DOHH2 (cell line): Measurements from ENCODE around the gene C19orf53.
"Not testable (repeated sequence)": the region's sequence is repeated elsewhere in the genome, so short reads cannot be mapped to it uniquely, and the experiment has no call there.

Source experiments
- H3F3A ChIP-seq: fragments of 200-600 bp; sonication (generic), shearing (Covaris generic); 2 replicates; pipeline ENCODE4 v1.6.0; 2016; ENCODE audit warnings: antibody characterized with exemption, mild to moderate bottlenecking; ENCODE audit not compliant: control insufficient read depth, insufficient read depth
- H3K27ac ChIP-seq: fragments of 200-600 bp; sonication (generic); 2 replicates; pipeline ENCODE4 v1.5.1; 2014; ENCODE audit warnings: low read depth, mild to moderate bottlenecking, low read length, moderate library complexity
- H3K27me3 ChIP-seq: fragments of 200-600 bp; sonication (generic); 2 replicates; pipeline ENCODE4 v1.6.1; 2014; ENCODE audit warnings: mild to moderate bottlenecking, low read length, mixed read lengths; ENCODE audit not compliant: control insufficient read depth
- H3K36me3 ChIP-seq: fragments of 200-600 bp; sonication (generic); 2 replicates; pipeline ENCODE4 v1.6.1; 2014; ENCODE audit warnings: mild to moderate bottlenecking, low read length, moderate library complexity, mixed read lengths; ENCODE audit not compliant: control insufficient read depth
- H3K4me1 ChIP-seq: fragments of 200-600 bp; sonication (generic); 2 replicates; pipeline ENCODE4 v1.6.1; 2014; ENCODE audit warnings: mild to moderate bottlenecking, low read length, mixed read lengths; ENCODE audit not compliant: control insufficient read depth
- H3K4me2 ChIP-seq: fragments of 200-600 bp; sonication (generic); 2 replicates; pipeline ENCODE4 v1.6.0; 2014; ENCODE audit warnings: mild to moderate bottlenecking, low read length, moderate library complexity
- H3K4me3 ChIP-seq: fragments of 200-600 bp; sonication (generic); 2 replicates; pipeline ENCODE4 v1.5.1; 2014; ENCODE audit warnings: mild to moderate bottlenecking, low read length, mixed read lengths
- H3K79me2 ChIP-seq: fragments of 200-600 bp; sonication (generic); 2 replicates; pipeline ENCODE4 v1.6.1; 2014; ENCODE audit warnings: mild to moderate bottlenecking, low read length, mixed read lengths; ENCODE audit not compliant: control insufficient read depth
- H3K9me2 ChIP-seq: fragments of 200-600 bp; sonication (generic); replicated peaks from 2 replicates; pipeline ENCODE4 v1.6.1; 2014; ENCODE audit warnings: mild to moderate bottlenecking, low read length, mixed read lengths; ENCODE audit not compliant: control insufficient read depth
- H3K9me3 ChIP-seq: fragments of 200-600 bp; sonication (generic); 2 replicates; pipeline ENCODE4 v1.6.1; 2014; ENCODE audit warnings: antibody characterized with exemption, low read length, mixed read lengths; ENCODE audit not compliant: control insufficient read depth, insufficient read depth
- H4K20me1 ChIP-seq: fragments of 200-600 bp; sonication (generic); 2 replicates; pipeline ENCODE4 v1.6.0; 2014; ENCODE audit warnings: low read depth, mild to moderate bottlenecking, antibody characterized with exemption, low read length, moderate library complexity; ENCODE audit not compliant: control insufficient read depth, insufficient read depth
- EZH2phosphoT487 ChIP-seq: fragments of 200-600 bp; sonication (generic); IDR thresholded peaks from 2 replicates; pipeline ENCODE4 v1.6.1; 2017; ENCODE audit warnings: borderline replicate concordance, mild to moderate bottlenecking, antibody characterized with exemption, low read length, moderate library complexity, mixed read lengths
- TF ChIP-seq, protein P1 (sequence below): fragments of 200-600 bp; sonication (generic); IDR thresholded peaks from one replicate; pipeline ENCODE4 v1.5.1; 2014; ENCODE audit warnings: antibody characterized with exemption, mild to moderate bottlenecking, low read depth, low read length; ENCODE audit not compliant: poor library complexity, severe bottlenecking

C19orf53 gene

DNA sequence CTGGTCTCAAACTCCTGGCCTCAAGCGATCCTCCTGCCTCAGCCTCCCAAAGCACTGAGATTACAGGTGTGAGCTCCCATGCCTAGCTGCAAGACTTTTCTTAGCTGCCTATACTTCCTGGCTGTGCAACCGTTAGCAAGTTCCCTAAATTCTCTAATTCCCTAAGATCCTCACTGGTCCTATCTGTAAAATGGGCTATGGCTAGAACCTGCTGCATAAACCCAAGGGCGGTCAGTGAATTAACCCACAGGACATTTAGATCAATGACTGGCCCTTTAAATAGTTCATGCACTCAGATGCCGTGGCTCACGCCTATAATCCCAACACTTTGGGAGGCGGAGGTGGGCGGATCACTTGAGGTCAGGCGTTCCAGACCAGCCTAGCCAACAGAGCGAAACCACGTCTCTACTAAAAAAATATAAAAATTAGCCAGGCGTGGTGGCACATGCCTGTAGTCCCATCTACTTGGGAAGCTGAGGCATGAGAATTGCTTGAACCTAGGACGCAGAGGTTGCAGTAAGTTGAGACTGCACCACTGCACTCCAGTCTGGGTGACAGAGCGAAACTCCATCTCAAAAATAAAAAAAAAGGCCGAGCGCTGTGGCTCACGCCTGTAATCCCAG, 4.1 kb upstream of the C19orf53 start:
- TF ChIP-seq, protein P1, sequence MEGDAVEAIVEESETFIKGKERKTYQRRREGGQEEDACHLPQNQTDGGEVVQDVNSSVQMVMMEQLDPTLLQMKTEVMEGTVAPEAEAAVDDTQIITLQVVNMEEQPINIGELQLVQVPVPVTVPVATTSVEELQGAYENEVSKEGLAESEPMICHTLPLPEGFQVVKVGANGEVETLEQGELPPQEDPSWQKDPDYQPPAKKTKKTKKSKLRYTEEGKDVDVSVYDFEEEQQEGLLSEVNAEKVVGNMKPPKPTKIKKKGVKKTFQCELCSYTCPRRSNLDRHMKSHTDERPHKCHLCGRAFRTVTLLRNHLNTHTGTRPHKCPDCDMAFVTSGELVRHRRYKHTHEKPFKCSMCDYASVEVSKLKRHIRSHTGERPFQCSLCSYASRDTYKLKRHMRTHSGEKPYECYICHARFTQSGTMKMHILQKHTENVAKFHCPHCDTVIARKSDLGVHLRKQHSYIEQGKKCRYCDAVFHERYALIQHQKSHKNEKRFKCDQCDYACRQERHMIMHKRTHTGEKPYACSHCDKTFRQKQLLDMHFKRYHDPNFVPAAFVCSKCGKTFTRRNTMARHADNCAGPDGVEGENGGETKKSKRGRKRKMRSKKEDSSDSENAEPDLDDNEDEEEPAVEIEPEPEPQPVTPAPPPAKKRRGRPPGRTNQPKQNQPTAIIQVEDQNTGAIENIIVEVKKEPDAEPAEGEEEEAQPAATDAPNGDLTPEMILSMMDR, result no peak
- TF ChIP-seq EZH2phosphoT487, result no peak
- Histone ChIP-seq H3K4me3 (no peak overlapping the region), H3K27me3 (no peaks in the 10 kb centered on the region), H3K9me3 (no peaks in the 10 kb centered on the region), H4K20me1 (peaks cover 3% of the 10 kb centered on the region; the same call in 1 of the 2 replicates), H3K36me3 (peaks cover 11% of the 10 kb centered on the region), H3K4me1 (peaks cover 10% of the 10 kb centered on the region), H3K4me2 (no peak overlapping the region), H3K27ac (no peak overlapping the region), H3F3A (peaks cover 2% of the 10 kb centered on the region; the same call in 1 of the 2 replicates), H3K9me2 (no peaks in the 10 kb centered on the region), H3K79me2 (peaks cover 17% of the 10 kb centered on the region)

DNA sequence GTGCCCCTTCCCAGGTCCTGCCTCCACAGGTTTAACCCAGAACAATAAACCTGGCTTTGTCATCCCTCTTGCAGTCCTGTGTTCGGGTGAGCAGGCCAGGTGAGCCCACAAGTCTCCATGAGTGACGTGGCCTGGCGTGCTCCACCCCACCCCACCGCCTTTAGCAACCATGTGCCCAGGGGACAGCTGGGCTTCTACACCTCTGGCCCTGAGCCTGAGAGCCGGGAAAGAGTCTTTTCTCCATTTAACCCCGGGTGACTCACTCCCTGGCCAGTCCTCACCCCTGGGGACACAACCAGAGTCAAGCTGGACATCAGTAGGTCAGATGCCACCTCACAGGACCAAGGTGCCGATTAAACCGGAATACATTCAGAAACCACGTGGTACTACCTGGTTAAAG, 4.1 kb downstream of the C19orf53 start:
- Histone ChIP-seq H3K79me2 (peaks cover 39% of the 10 kb centered on the region), H3K9me2 (no peaks in the 10 kb centered on the region), H4K20me1 (peaks cover 5% of the 10 kb centered on the region; the same call in 1 of the 2 replicates), H3K27ac (no peak overlapping the region), H3K4me3 (no peak overlapping the region), H3K27me3 (no peaks in the 10 kb centered on the region), H3K4me2 (no peak overlapping the region), H3K4me1 (peaks cover 29% of the 10 kb centered on the region), H3K36me3 (peaks cover 50% of the 10 kb centered on the region), H3F3A (peaks cover 14% of the 10 kb centered on the region), H3K9me3 (no peaks in the 10 kb centered on the region)
- TF ChIP-seq EZH2phosphoT487, result no peak
- TF ChIP-seq, protein P1, result no peak

DNA sequence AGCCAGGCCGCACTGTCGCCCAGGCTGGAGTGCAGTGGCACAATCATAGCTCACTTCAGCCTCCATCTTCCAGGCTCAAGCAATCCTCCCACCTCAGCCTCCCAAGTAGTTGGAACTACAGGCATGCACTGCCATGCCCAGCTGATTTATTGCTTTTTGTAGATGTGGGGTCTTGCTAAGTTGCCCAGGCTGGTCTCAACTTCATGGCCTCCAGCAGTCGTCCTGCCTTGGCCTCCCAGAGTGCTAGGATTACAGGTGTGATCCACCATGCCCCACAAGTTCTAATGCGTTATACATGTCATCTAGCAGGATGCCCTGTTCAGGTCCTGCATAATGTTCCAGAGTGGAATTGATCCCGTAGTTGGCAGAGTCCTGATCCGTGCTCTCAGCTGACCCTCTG, 4.6 kb downstream of the C19orf53 start:
- Histone ChIP-seq H3F3A (peaks cover 17% of the 10 kb centered on the region), H3K4me3 (no peak overlapping the region), H3K27me3 (no peaks in the 10 kb centered on the region), H3K27ac (no peak overlapping the region), H3K9me2 (no peaks in the 10 kb centered on the region), H4K20me1 (peaks cover 5% of the 10 kb centered on the region; the same call in 1 of the 2 replicates), H3K36me3 (peaks cover 50% of the 10 kb centered on the region), H3K4me1 (peaks cover 32% of the 10 kb centered on the region), H3K79me2 (peaks cover 39% of the 10 kb centered on the region), H3K9me3 (no peaks in the 10 kb centered on the region), H3K4me2 (no peak overlapping the region)
- TF ChIP-seq, protein P1, result no peak
- TF ChIP-seq EZH2phosphoT487, result no peak

DNA sequence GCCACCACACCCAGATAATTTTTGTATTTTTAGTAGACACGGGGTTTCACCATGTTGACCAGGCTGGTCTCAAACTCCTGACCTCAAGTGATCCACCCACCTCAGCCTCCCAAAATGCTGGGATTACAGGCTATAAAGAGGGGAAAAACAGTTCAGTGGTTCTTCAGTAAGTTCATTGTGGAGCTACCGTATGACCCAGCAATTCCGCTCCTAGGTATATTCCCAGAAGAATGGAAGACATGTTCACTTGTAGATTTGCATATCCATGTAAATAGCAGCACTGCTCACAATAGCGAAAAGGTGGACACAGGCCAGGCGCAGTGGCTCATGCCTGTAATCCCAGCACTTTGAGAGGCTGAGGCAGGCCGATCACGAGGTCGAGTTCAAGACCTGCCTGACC, 5.5 kb downstream of the C19orf53 start:
- Histone ChIP-seq H3K36me3 (peaks cover 45% of the 10 kb centered on the region), H3K79me2 (peaks cover 31% of the 10 kb centered on the region), H3F3A (peaks cover 25% of the 10 kb centered on the region), H3K4me1 (peaks cover 38% of the 10 kb centered on the region)
- H4K20me1 ChIP-seq, H3K27ac ChIP-seq, H3K27me3 ChIP-seq, H3K9me2 ChIP-seq, H3K4me2 ChIP-seq, H3K9me3 ChIP-seq, H3K4me3 ChIP-seq: not testable (repeated sequence)
